ENCODE measurements around the gene SLAMF6.
"Not testable (repeated sequence)": the region's sequence is repeated elsewhere in the genome, so short reads cannot be mapped to it uniquely, and the experiment has no call there.

SLAMF6 gene

GRCh38 chr1:160522622-160523345 is at the start of gene SLAMF6:
Gene SLAMF6, minus strand, starts transcription at chr1:160523255. Its CDS starts 63 bp downstream, at chr1:160523192.
- no peak for DNase-seq (ENCODE audit: low read depth, low spot score)

- DNase-seq (ENCODE audit: low read depth, low spot score): no peak
Observed at GRCh38 chr1:160570840-160571239, 47.8 kb upstream of the SLAMF6 start.

GRCh38 chr1:160569806-160570205 is 46.8 kb upstream of the SLAMF6 start:
- DNase-seq (ENCODE audit: low read depth, low spot score): no peak

- no peak for DNase-seq (ENCODE audit: low read depth, low spot score)
Observed at GRCh38 chr1:160567858-160568682, 45.0 kb upstream of the SLAMF6 start.

- DNase-seq (ENCODE audit: low read depth, low spot score): no peak
Observed at GRCh38 chr1:160567341-160567740, 44.3 kb upstream of the SLAMF6 start.

GRCh38 chr1:160565564-160565963 is 42.5 kb upstream of the SLAMF6 start:
- DNase-seq (ENCODE audit: low read depth, low spot score): no peak

GRCh38 chr1:160563230-160563629 is 40.2 kb upstream of the SLAMF6 start:
- not testable (repeated sequence) for DNase-seq (ENCODE audit: low read depth, low spot score)

GRCh38 chr1:160562745-160563144 is 39.7 kb upstream of the SLAMF6 start:
- not testable (repeated sequence) for DNase-seq (ENCODE audit: low read depth, low spot score)

GRCh38 chr1:160560806-160561205 is 37.8 kb upstream of the SLAMF6 start:
- DNase-seq (ENCODE audit: low read depth, low spot score): no peak

- DNase-seq (ENCODE audit: low read depth, low spot score): no peak
Observed at GRCh38 chr1:160560045-160560705, 37.1 kb upstream of the SLAMF6 start.

- DNase-seq (ENCODE audit: low read depth, low spot score): not testable (repeated sequence)
Observed at GRCh38 chr1:160559437-160559836, 36.4 kb upstream of the SLAMF6 start.

GRCh38 chr1:160558660-160559380 is 35.8 kb upstream of the SLAMF6 start:
- no peak for DNase-seq (ENCODE audit: low read depth, low spot score)

- DNase-seq (ENCODE audit: low read depth, low spot score): no peak
Observed at GRCh38 chr1:160553778-160554177, 30.7 kb upstream of the SLAMF6 start.

- DNase-seq (ENCODE audit: low read depth, low spot score): no peak
Observed at GRCh38 chr1:160552425-160552824, 29.4 kb upstream of the SLAMF6 start.

- peak; percentile 24 for DNase-seq (ENCODE audit: low read depth, low spot score)
Observed at GRCh38 chr1:160550572-160551034, 27.5 kb upstream of the SLAMF6 start.

- no peak for DNase-seq (ENCODE audit: low read depth, low spot score)
Observed at GRCh38 chr1:160549665-160550006, 26.6 kb upstream of the SLAMF6 start.

GRCh38 chr1:160548960-160549664 is 26.1 kb upstream of the SLAMF6 start:
- DNase-seq (ENCODE audit: low read depth, low spot score): no peak

- no peak for DNase-seq (ENCODE audit: low read depth, low spot score)
Observed at GRCh38 chr1:160548183-160548582, 25.1 kb upstream of the SLAMF6 start.

GRCh38 chr1:160547422-160547821 is 24.4 kb upstream of the SLAMF6 start:
- DNase-seq (ENCODE audit: low read depth, low spot score): no peak

GRCh38 chr1:160546942-160547341 is 23.9 kb upstream of the SLAMF6 start:
- DNase-seq (ENCODE audit: low read depth, low spot score): no peak

- DNase-seq (ENCODE audit: low read depth, low spot score): no peak
Observed at GRCh38 chr1:160544647-160545046, 21.6 kb upstream of the SLAMF6 start.

All from ELF-1 (cell line).